SK-N-SH (cell line): ENCODE results near the gene GHRH. TPM values are rescaled to one million over a fixed set of nuclear protein-coding genes. Genes with fewer than 3 reads are reported as not detected.

ENCODE experiments used
- CTCF ChIA-PET: fragments of 300-600, 350-600 bp; formaldehyde crosslinking; extraction: SDS; loops from one replicate; lab custom pipeline; 2021; lab: Yijun Ruan, JAX
- POLR2A ChIA-PET: fragments of 350-600 bp; sonication (Branson Sonifier 250); formaldehyde crosslinking; extraction: SDS; loops from one replicate; lab custom pipeline; 2020; ENCODE audit warnings: antibody characterized with exemption, inconsistent platforms; lab: Yijun Ruan, JAX
- DNase-seq: peaks from one replicate; pipeline ENCODE4 v3.0.0; 2012
- H2AFZ ChIP-seq: fragments of 200-600 bp; sonication (generic); 2 replicates; pipeline ENCODE4 v1.8.1; 2016; ENCODE audit warnings: antibody characterized with exemption, mild to moderate bottlenecking, low read depth
- H3F3A ChIP-seq: fragments of 200-600 bp; sonication (generic); replicated peaks from 2 replicates; pipeline ENCODE3; 2016; ENCODE audit warnings: antibody characterized with exemption, mild to moderate bottlenecking; ENCODE audit not compliant: insufficient read depth
- H3K27ac ChIP-seq, 2 experiments: fragments of 200-500 bp in 1 of 2; fragments of 200-600 bp in 1 of 2; sonication (Bioruptor generic) in 1 of 2; sonication (generic), shearing (Covaris generic) in 1 of 2; 2 replicates each; pipeline versions ENCODE4 v1.5.1 to v1.6.1; 2014 to 2016; ENCODE audit warnings: low read depth in 2 of 2, inconsistent platforms in 1 of 2, low read length in 1 of 2, mild to moderate bottlenecking in 1 of 2, mixed read lengths in 1 of 2
- H3K27me3 ChIP-seq: fragments of 200-600 bp; sonication (generic), shearing (Covaris generic); 2 replicates; pipeline ENCODE4 v1.6.1; 2016; ENCODE audit warnings: mixed run types; ENCODE audit not compliant: insufficient read depth
- H3K36me3 ChIP-seq, 2 experiments: fragments of 200-500 bp in 1 of 2; fragments of 200-600 bp in 1 of 2; sonication (Bioruptor generic) in 1 of 2; sonication (generic) in 1 of 2; replicated peaks in 1 of 2; 2 replicates each; pipeline versions ENCODE3 to v1.5.1; 2014 to 2016; ENCODE audit warnings: low read length in 1 of 2, mild to moderate bottlenecking in 1 of 2; ENCODE audit not compliant: insufficient read depth in 2 of 2, control insufficient read depth in 1 of 2
- H3K4me1 ChIP-seq, 2 experiments: fragments of 200-500 bp in 1 of 2; fragments of 200-600 bp in 1 of 2; sonication (Bioruptor generic) in 1 of 2; sonication (generic), shearing (Covaris generic) in 1 of 2; 2 replicates each; pipeline versions ENCODE4 v1.5.1 to v1.6.1; 2014 to 2016; ENCODE audit warnings: low read depth in 1 of 2, low read length in 1 of 2, mixed run types in 1 of 2; ENCODE audit not compliant: insufficient read depth in 2 of 2, control insufficient read depth in 1 of 2
- H3K4me2 ChIP-seq: fragments of 200-600 bp; sonication (generic), shearing (Covaris generic); 2 replicates; pipeline ENCODE4 v1.6.1; 2017; ENCODE audit warnings: mixed run types
- H3K4me3 ChIP-seq, 2 experiments: fragments of 200-500 bp in 1 of 2; fragments of 200-600 bp in 1 of 2; sonication (Bioruptor generic) in 1 of 2; sonication (generic), shearing (Covaris generic) in 1 of 2; 2 replicates each; pipeline versions ENCODE4 v1.5.1 to v1.8.1; 2014 to 2016; ENCODE audit warnings: low read depth in 2 of 2, inconsistent platforms in 1 of 2, low read length in 1 of 2, mild to moderate bottlenecking in 1 of 2, mixed read lengths in 1 of 2, moderate library complexity in 1 of 2
- H3K79me2 ChIP-seq: fragments of 200-600 bp; sonication (generic); 2 replicates; pipeline ENCODE4 v1.8.1; 2017; ENCODE audit warnings: mild to moderate bottlenecking; ENCODE audit not compliant: insufficient read depth
- H3K9ac ChIP-seq: fragments of 200-600 bp; sonication (generic); 2 replicates; pipeline ENCODE4 v1.6.1; 2017; ENCODE audit warnings: mixed run types
- H3K9me2 ChIP-seq: fragments of 200-600 bp; sonication (generic); 2 replicates; pipeline ENCODE4 v1.6.1; 2017; ENCODE audit warnings: mixed run types
- H3K9me3 ChIP-seq: fragments of 200-600 bp; sonication (generic); 2 replicates; pipeline ENCODE4 v1.6.1; 2017; ENCODE audit warnings: mixed run types, mild to moderate bottlenecking, moderate library complexity
- H4K20me1 ChIP-seq: fragments of 200-600 bp; sonication (generic); 2 replicates; pipeline ENCODE4 v1.6.1; 2017; ENCODE audit warnings: mild to moderate bottlenecking, mixed run types; ENCODE audit not compliant: insufficient read depth
- CTCF ChIP-seq: fragments of 200-600 bp; sonication (generic); IDR thresholded peaks from 2 replicates; pipeline ENCODE4 v1.6.1; 2017; ENCODE audit warnings: antibody characterized with exemption, mild to moderate bottlenecking, moderate library complexity
- EP300 ChIP-seq, 2 experiments: IDR thresholded peaks; 2 replicates each; pipeline versions ENCODE4 v1.4.0 to v1.6.1; 2012; ENCODE audit warnings: borderline replicate concordance in 1 of 2, low read depth in 1 of 2, low read length in 1 of 2
- EZH2phosphoT487 ChIP-seq: fragments of 200-600 bp; sonication (generic); IDR thresholded peaks from 2 replicates; pipeline ENCODE4 v1.6.1; 2017; ENCODE audit warnings: low read depth, mixed run types, mild to moderate bottlenecking, antibody characterized with exemption, moderate library complexity, borderline replicate concordance
- JUND ChIP-seq: IDR thresholded peaks from 2 replicates; pipeline ENCODE4 v1.4.0; 2012
- NFIC ChIP-seq: IDR thresholded peaks from 2 replicates; pipeline ENCODE4 v1.4.0; 2012; ENCODE audit warnings: borderline replicate concordance
- NRF1 ChIP-seq: IDR thresholded peaks from 2 replicates; pipeline ENCODE4 v1.6.1; 2012; ENCODE audit warnings: low read depth, mild to moderate bottlenecking, low read length
- RXRA ChIP-seq: IDR thresholded peaks from 2 replicates; pipeline ENCODE4 v1.4.0; 2012; ENCODE audit warnings: low read depth, mild to moderate bottlenecking, borderline replicate concordance
- SIN3A ChIP-seq: IDR thresholded peaks from 2 replicates; pipeline ENCODE4 v1.6.1; 2012; ENCODE audit warnings: low read depth, mild to moderate bottlenecking, low read length, moderate library complexity, borderline replicate concordance
- TCF12 ChIP-seq: IDR thresholded peaks from 2 replicates; pipeline ENCODE4 v1.4.0; 2012
- TEAD4 ChIP-seq: IDR thresholded peaks from 2 replicates; pipeline ENCODE4 v1.4.0; 2012; ENCODE audit warnings: mild to moderate bottlenecking, borderline replicate concordance; ENCODE audit not compliant: insufficient read depth
- USF1 ChIP-seq: IDR thresholded peaks from 2 replicates; pipeline ENCODE4 v1.4.0; 2012; ENCODE audit warnings: low read depth, borderline replicate concordance
- ZBTB33 ChIP-seq: IDR thresholded peaks from 2 replicates; pipeline ENCODE4 v1.4.0; 2012; ENCODE audit warnings: low read depth, borderline replicate concordance
- WGBS: methylation state at CpG from one replicate; pipeline ENCODE4 v1.1.6; 2017; ENCODE audit warnings: low lambda C conversion rate; 5-methylcytosine and 5-hydroxymethylcytosine counted together
- polyA plus RNA-seq, 3 experiments: library from polyadenylated mRNA; depleted of rRNA; stranded (reverse); fragments of >200 nt; gene quantifications; 2 replicates each; pipeline ENCODE4 v1.2.3, GENCODE V29; 2012

GHRH gene
- polyA plus RNA-seq, 1 of the 3 experiments (the other 2 are of a cell fraction): not detected

DNA sequence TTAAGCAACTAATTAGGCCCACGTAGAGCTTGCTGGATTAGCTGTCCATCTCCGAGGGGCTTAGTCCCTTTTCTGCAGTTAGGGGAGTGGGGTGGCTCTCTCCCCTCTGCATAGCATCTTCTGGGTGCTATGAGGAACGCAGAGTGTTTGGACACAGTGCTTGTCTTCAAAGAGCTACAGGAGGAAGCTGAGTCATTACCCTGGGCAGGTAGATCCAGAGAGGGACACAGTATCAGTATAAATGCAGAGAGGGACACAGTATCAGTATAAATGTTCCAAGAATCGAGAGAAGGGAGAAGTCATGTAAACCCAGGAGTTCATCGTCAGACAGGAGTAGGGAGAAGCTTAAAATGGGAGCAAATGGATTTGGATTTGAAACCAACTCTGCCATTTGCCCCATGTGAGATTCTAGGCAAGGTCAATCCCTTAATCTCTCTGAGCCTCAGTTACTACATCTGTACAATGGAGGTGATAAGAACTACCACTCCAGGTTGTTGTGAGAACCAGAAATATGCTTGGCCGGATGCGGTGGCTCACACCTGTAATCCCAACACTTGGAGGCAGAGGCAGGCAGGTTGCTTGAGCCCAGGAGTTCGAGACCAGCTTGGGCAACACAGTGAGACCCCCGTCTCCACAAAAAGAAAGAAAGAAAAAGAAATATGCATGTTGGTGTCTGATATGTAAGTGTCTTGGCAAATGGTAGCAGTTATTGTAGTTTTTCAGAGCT, 5.5 kb upstream of the GHRH start:
- POLR2A ChIA-PET: interaction anchor here (0.6 kb wide), 2 partner anchors 80 to 254 kb away, joined by 3 to 4 read pairs; partner anchors contain the start of gene NNAT
- CTCF ChIA-PET: interaction anchor here (1.3 to 1.8 kb wide), 3 partner anchors 10 to 267 kb away, joined by 3 to 6 read pairs (median 5); no protein-coding TSS in a partner anchor
- H3K4me3 ChIP-seq: no peak overlapping the region
- H2AFZ ChIP-seq: no peak overlapping the region
- no peaks in the 10 kb centered on the region for H4K20me1 ChIP-seq
- no peaks in the 10 kb centered on the region for H3K36me3 ChIP-seq
- TF ChIP-seq CTCF (no peak), TEAD4 (no peak)
- no peaks in the 10 kb centered on the region for H3K9me2 ChIP-seq
- peaks cover 0 to 15% of the 10 kb centered on the region in 2 experiments; a peak in 1 of 4 replicates for H3K4me1 ChIP-seq
- H3K27ac ChIP-seq: no peak overlapping the region
- H3K27me3 ChIP-seq: no peaks in the 10 kb centered on the region
- WGBS: 61% methylated on average over 9 of the region's 9 CpGs
- H3K9ac ChIP-seq: no peak overlapping the region
- H3F3A ChIP-seq: no peaks in the 10 kb centered on the region
- no peaks in the 10 kb centered on the region for H3K79me2 ChIP-seq
- DNase-seq: no peak
- no peak overlapping the region for H3K4me2 ChIP-seq
- no peaks in the 10 kb centered on the region for H3K9me3 ChIP-seq

DNA sequence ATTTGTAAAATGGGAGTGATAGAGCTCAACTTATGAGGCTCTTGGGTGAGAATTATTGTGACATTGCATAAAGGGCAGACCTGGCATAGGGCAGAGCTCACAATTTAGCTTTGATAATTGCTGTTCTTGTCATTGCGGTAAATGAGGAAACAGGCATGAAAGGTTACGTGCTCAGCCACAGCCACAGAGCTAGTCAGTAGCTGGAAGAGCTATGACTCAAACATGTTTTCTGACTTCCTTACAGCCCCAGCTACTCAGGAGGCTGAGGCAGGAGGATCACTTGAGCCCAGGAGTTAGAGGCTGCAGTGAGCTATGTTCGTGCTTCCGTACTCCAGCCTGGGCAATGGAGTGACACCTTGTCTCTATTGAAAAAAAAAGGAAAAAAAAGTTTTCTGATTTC, 3.5 kb upstream of the GHRH start:
- H3K27ac ChIP-seq: peak overlapping the region in 1 of 2 experiments; percentile 45; a peak in 1 of 4 replicates
- peaks cover 7% of the 10 kb centered on the region; the same call in 1 of the 2 replicates for H3K27me3 ChIP-seq
- H2AFZ ChIP-seq: no peak overlapping the region
- H3K4me3 ChIP-seq: no peak overlapping the region
- ChIA-PET POLR2A (interaction anchor here (0.6 to 0.7 kb wide), 2 partner anchors 273 to 471 kb away, joined by 3 to 4 read pairs; no protein-coding TSS in a partner anchor), CTCF (interaction anchor here (0.8 to 1.3 kb wide), 3 partner anchors 15 to 49 kb away, joined by 3 to 5 read pairs (median 3); no protein-coding TSS in a partner anchor)
- H3K4me2 ChIP-seq: no peak overlapping the region
- H3K79me2 ChIP-seq: no peaks in the 10 kb centered on the region
- TF ChIP-seq NRF1: no peak
- TF ChIP-seq, all 33 proteins: peak for 0
- 84% methylated on average over 4 of the region's 4 CpGs for WGBS
- Histone ChIP-seq H3F3A (no peaks in the 10 kb centered on the region), H3K9me2 (no peaks in the 10 kb centered on the region), H3K9me3 (no peaks in the 10 kb centered on the region), H3K9ac (no peak overlapping the region), H3K36me3 (no peaks in the 10 kb centered on the region), H4K20me1 (no peaks in the 10 kb centered on the region), H3K4me1 (peaks cover 0 to 11% of the 10 kb centered on the region in 2 experiments; a peak in 1 of 4 replicates)
- DNase-seq: no peak

DNA sequence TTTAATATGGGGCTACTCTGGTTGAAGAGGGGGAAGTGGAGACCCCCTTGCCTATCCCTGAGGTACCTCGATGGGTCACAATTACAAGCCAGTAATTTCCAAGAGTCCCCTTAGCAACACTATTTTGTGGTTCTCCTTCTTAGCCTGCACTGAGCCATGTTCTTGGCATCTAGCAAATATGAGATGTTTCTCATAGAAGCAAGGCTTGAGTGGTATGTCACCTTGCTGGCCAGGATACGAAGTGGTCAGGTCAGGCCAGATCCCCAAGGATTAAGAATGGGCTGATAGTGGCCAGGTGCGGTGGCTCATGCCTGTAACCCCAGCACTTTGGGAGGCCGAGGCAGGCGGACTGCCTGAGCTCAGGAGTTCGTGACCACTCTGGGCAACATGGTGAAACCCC, 2.1 kb upstream of the GHRH start:
- Histone ChIP-seq H3K79me2 (no peaks in the 10 kb centered on the region), H3K9ac (no peak overlapping the region), H3K27ac (no peak overlapping the region), H2AFZ (no peak overlapping the region), H3K4me3 (no peak overlapping the region), H4K20me1 (no peaks in the 10 kb centered on the region), H3K9me3 (no peaks in the 10 kb centered on the region), H3K9me2 (no peaks in the 10 kb centered on the region), H3K36me3 (no peaks in the 10 kb centered on the region), H3K4me2 (no peak overlapping the region), H3F3A (no peaks in the 10 kb centered on the region), H3K27me3 (peaks cover 14% of the 10 kb centered on the region; the same call in 1 of the 2 replicates), H3K4me1 (peaks cover 0 to 17% of the 10 kb centered on the region in 2 experiments; a peak in 1 of 4 replicates)
- no peak for DNase-seq
- POLR2A ChIA-PET: no interaction called here
- CTCF ChIA-PET: interaction anchor here (0.9 kb wide), 1 partner anchor 301 kb away, joined by 3 read pairs; no protein-coding TSS in a partner anchor
- WGBS: 69% methylated on average over 6 of the region's 6 CpGs
- no peak for TF ChIP-seq SIN3A
- no peak for TF ChIP-seq NFIC
- TF ChIP-seq JUND: no peak
- TF ChIP-seq TCF12: no peak
- no peak for TF ChIP-seq ZBTB33
- no peak for TF ChIP-seq RXRA
- TF ChIP-seq USF1: no peak
- TF ChIP-seq EZH2phosphoT487: no peak
- no peak for TF ChIP-seq EP300 (IDR thresholded peaks at IDR 0.05; ENCODE audit: borderline replicate concordance in 1 of 2, low read depth in 1 of 2, low read length in 1 of 2)
- no peak for TF ChIP-seq CTCF
- no peak for TF ChIP-seq NRF1
